GM23248 (cell line): ENCODE measurements around the gene ATXN7L1. TPM values are rescaled to one million over a fixed set of nuclear protein-coding genes. Genes with fewer than 3 reads are reported as not detected.

ENCODE experiments used
- DNase-seq: peaks from one replicate; pipeline ENCODE4 v3.0.0-alpha.2; 2015
- H2AFZ ChIP-seq: fragments of 200-600 bp; sonication (generic); 2 replicates; pipeline ENCODE4 v1.6.1; 2016; ENCODE audit warnings: antibody characterized with exemption
- H3F3A ChIP-seq: fragments of 200-600 bp; sonication (generic); 2 replicates; pipeline ENCODE4 v1.6.1; 2016; ENCODE audit warnings: mild to moderate bottlenecking, antibody characterized with exemption, mixed run types; ENCODE audit not compliant: insufficient read depth
- H3K27ac ChIP-seq: fragments of 200-600 bp; sonication (generic); 2 replicates; pipeline ENCODE4 v1.5.1; 2016; ENCODE audit warnings: mild to moderate bottlenecking
- H3K27me3 ChIP-seq: fragments of 200-600 bp; sonication (generic); replicated peaks from 2 replicates; pipeline ENCODE4 v1.6.1; 2016; ENCODE audit warnings: mild to moderate bottlenecking; ENCODE audit not compliant: insufficient read depth
- H3K36me3 ChIP-seq: fragments of 200-600 bp; sonication (generic); 2 replicates; pipeline ENCODE4 v1.6.1; 2016; ENCODE audit warnings: low read depth, mild to moderate bottlenecking
- H3K4me1 ChIP-seq: fragments of 200-600 bp; sonication (generic); 2 replicates; pipeline ENCODE4 v1.6.1; 2016; ENCODE audit warnings: mild to moderate bottlenecking; ENCODE audit not compliant: insufficient read depth
- H3K4me2 ChIP-seq: fragments of 200-600 bp; sonication (generic); one replicate; pipeline ENCODE4 v1.6.1; 2016; ENCODE audit warnings: mild to moderate bottlenecking; ENCODE audit not compliant: unreplicated experiment
- H3K4me3 ChIP-seq: fragments of 200-600 bp; sonication (generic); 2 replicates; pipeline ENCODE4 v1.5.1; 2016; ENCODE audit warnings: mild to moderate bottlenecking
- H3K79me2 ChIP-seq: fragments of 200-600 bp; sonication (generic); 2 replicates; pipeline ENCODE4 v1.6.1; 2016; ENCODE audit warnings: mild to moderate bottlenecking; ENCODE audit not compliant: insufficient read depth
- H3K9ac ChIP-seq: fragments of 200-600 bp; sonication (generic); 2 replicates; pipeline ENCODE4 v1.6.1; 2016; ENCODE audit warnings: mild to moderate bottlenecking
- H3K9me2 ChIP-seq: fragments of 200-600 bp; sonication (generic); 2 replicates; pipeline ENCODE4 v1.6.1; 2016; ENCODE audit warnings: mixed run types, mild to moderate bottlenecking, moderate library complexity; ENCODE audit not compliant: insufficient read depth
- H3K9me3 ChIP-seq: fragments of 200-600 bp; sonication (generic); one replicate; pipeline ENCODE4 v1.6.1; 2017; ENCODE audit warnings: low read depth
- H4K20me1 ChIP-seq: fragments of 200-600 bp; sonication (generic); 2 replicates; pipeline ENCODE4 v1.6.0; 2016; ENCODE audit not compliant: insufficient read depth
- EZH2 ChIP-seq: fragments of 200-600 bp; sonication (generic); IDR thresholded peaks from 2 replicates; pipeline ENCODE4 v1.6.1; 2018; ENCODE audit warnings: antibody characterized with exemption, mild to moderate bottlenecking; ENCODE audit not compliant: insufficient read depth, poor library complexity, severe bottlenecking
- EZH2phosphoT487 ChIP-seq: fragments of 200-600 bp; sonication (generic); IDR thresholded peaks from 2 replicates; pipeline ENCODE4 v1.6.1; 2018; ENCODE audit warnings: antibody characterized with exemption, moderate library complexity, mild to moderate bottlenecking, low read depth; ENCODE audit not compliant: insufficient read depth
- WGBS, 2 experiments: methylation state at CpG; one replicate each; pipeline ENCODE4 v1.1.6; 2015 to 2017; ENCODE audit warnings: low lambda C conversion rate in 2 of 2, low coverage in 1 of 2; ENCODE audit errors: missing lambda C conversion rate in 2 of 2; 5-methylcytosine and 5-hydroxymethylcytosine counted together
- in situ Hi-C: fragments of 300-500 bp; cut with MboI; formaldehyde crosslinking; loops from 2 replicates; pipeline ENCODE4 v1.15.0; 2020
- polyA plus RNA-seq: library from polyadenylated mRNA; unstranded; fragments of >200 nt; fragmentation: Nextera tagmentation; extraction: Ambion mirVana; gene quantifications from 2 replicates; pipeline ENCODE4 v1.2.1, GENCODE V29; 2016
- total RNA-seq: library from RNA; depleted of rRNA; stranded (reverse); fragments of >200 nt; shearing (Covaris generic); gene quantifications from 2 replicates; pipeline ENCODE4 v1.2.3, GENCODE V29; 2014; rRNA removed

ATXN7L1 gene, protein sequence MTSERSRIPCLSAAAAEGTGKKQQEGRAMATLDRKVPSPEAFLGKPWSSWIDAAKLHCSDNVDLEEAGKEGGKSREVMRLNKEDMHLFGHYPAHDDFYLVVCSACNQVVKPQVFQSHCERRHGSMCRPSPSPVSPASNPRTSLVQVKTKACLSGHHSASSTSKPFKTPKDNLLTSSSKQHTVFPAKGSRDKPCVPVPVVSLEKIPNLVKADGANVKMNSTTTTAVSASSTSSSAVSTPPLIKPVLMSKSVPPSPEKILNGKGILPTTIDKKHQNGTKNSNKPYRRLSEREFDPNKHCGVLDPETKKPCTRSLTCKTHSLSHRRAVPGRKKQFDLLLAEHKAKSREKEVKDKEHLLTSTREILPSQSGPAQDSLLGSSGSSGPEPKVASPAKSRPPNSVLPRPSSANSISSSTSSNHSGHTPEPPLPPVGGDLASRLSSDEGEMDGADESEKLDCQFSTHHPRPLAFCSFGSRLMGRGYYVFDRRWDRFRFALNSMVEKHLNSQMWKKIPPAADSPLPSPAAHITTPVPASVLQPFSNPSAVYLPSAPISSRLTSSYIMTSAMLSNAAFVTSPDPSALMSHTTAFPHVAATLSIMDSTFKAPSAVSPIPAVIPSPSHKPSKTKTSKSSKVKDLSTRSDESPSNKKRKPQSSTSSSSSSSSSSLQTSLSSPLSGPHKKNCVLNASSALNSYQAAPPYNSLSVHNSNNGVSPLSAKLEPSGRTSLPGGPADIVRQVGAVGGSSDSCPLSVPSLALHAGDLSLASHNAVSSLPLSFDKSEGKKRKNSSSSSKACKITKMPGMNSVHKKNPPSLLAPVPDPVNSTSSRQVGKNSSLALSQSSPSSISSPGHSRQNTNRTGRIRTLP
- total RNA-seq, result 3.4 and 3.7 TPM in 2 replicates
- polyA plus RNA-seq, result 4.5 and 4.9 TPM in 2 replicates

DNA sequence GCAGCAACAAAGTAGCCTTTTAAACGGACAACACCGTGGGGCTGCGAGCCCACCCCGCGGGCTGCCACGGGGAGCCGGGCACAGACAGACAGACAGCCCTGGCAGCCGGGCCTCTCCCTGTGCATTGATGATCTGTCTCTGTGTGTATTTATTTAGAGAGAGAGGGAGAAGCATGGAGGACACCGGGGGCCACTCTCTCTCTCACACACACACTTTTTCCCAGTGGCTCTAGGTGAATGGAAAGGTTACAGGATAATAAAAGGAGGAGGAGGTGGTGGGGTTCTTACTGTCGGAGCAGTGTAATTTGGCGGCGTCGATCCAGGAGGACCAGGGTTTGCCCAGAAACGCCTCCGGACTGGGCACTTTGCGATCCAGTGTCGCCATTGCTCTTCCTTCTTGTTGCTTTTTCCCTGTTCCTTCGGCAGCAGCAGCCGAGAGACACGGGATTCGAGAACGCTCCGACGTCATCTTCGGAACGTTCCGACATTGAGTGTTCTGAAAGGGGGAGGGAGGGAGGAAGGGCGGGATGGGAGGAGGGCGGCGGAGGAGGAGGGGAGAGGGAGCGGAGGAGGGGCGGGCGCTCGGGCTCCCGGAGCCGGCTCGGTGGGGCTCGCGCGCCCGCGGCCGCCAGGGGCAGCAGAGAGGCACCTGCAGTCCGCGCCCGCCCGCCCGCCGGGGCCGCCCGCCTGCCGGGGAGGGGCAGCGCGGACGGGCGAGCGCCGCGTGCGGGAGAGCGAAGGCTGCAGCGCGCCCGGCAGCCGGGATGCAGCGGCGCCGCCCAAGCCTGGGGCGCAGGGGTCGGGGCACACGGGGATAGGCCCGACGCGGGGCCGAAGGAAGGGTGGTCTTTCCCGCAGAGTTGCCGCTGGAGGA, at the start of gene ATXN7L1:
TSS of gene ATXN7L1 (minus strand) at position 509 of the 873 bp plus-strand sequence. CDS start at position 468, 41 bp downstream.
- no peaks in the 10 kb centered on the region for H3K9me2 ChIP-seq
- no peaks in the 10 kb centered on the region for H4K20me1 ChIP-seq
- WGBS, 2 experiments, result 1% methylated on average over 29 to 43 of the region's 77 CpGs
- in situ Hi-C loops, result no loop called here
- H3K27ac ChIP-seq, result peak within 1 kb of the TSS; percentile 88
- peak within 1 kb of the TSS; percentile 98 for H3K4me3 ChIP-seq
- no peaks in the 10 kb centered on the region for H3K9me3 ChIP-seq
- no peaks in the 10 kb centered on the region for H3F3A ChIP-seq
- peak within 1 kb of the TSS; percentile 97 for H2AFZ ChIP-seq
- H3K4me2 ChIP-seq, result peak within 1 kb of the TSS; percentile 98
- H3K79me2 ChIP-seq, result peaks cover 33% of the 10 kb centered on the region
- no peaks in the 10 kb centered on the region for H3K36me3 ChIP-seq
- TF ChIP-seq EZH2 (no peak), EZH2phosphoT487 (no peak)
- peak; percentile 99 for DNase-seq
- peaks cover 12% of the 10 kb centered on the region; the same call in 1 of the 2 replicates for H3K4me1 ChIP-seq
- H3K9ac ChIP-seq, result peak within 1 kb of the TSS; percentile 99
- no peaks in the 10 kb centered on the region for H3K27me3 ChIP-seq

- Histone ChIP-seq H3K9me2 (no peaks in the 10 kb centered on the region), H3K36me3 (no peaks in the 10 kb centered on the region), H3K79me2 (no peaks in the 10 kb centered on the region), H3K4me2 (no peak overlapping the region), H3K9ac (no peak overlapping the region), H3K27me3 (no peaks in the 10 kb centered on the region), H3K27ac (no peak overlapping the region), H2AFZ (no peak overlapping the region), H3K4me1 (peaks cover 7% of the 10 kb centered on the region; the same call in 1 of the 2 replicates), H3K4me3 (no peak overlapping the region), H4K20me1 (no peaks in the 10 kb centered on the region), H3K9me3 (no peaks in the 10 kb centered on the region), H3F3A (peaks cover 2% of the 10 kb centered on the region; the same call in 1 of the 2 replicates)
- WGBS, 2 experiments, result 53 to 54% methylated on average over 3 of the region's 3 CpGs
- in situ Hi-C loops, result no loop called here
- TF ChIP-seq EZH2, result no peak
- DNase-seq, result no peak
These were observed 49.7 kb upstream of the ATXN7L1 start for GRCh38 chr7:105926131-105926530.

DNA sequence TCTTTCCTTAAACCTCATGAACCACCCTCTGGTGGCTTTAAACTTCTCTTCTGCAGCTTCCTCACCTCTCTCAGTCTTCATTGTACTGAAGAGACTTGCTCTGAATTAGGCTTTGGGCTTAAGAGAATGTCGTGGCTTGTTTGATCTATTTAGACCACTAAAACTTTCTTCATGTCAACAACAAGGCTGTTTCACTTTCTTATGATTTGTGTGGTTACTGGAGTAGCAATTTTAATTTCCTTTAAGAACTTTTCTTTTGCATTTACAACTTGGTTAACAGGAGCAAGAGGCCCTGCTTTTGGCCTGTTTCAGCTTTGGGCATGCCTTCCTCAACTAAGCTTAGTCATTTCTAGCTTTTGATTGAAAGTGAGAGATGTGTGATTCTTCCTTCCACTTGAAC, 48.5 kb upstream of the ATXN7L1 start:
- Histone ChIP-seq H3K4me3 (no peak overlapping the region), H3K4me1 (peaks cover 7% of the 10 kb centered on the region), H3K36me3 (no peaks in the 10 kb centered on the region), H3K27me3 (no peaks in the 10 kb centered on the region), H3K9ac (no peak overlapping the region), H2AFZ (no peak overlapping the region), H3K27ac (no peak overlapping the region), H3K9me3 (no peaks in the 10 kb centered on the region), H3K9me2 (no peaks in the 10 kb centered on the region), H3F3A (no peaks in the 10 kb centered on the region), H4K20me1 (no peaks in the 10 kb centered on the region), H3K79me2 (no peaks in the 10 kb centered on the region), H3K4me2 (no peak overlapping the region)
- no peak for TF ChIP-seq EZH2
- TF ChIP-seq EZH2phosphoT487, result no peak
- DNase-seq, result no peak
- 93 to 96% methylated on average over 1 of the region's 1 CpG for WGBS, 2 experiments
- in situ Hi-C loops, result no loop called here

DNA sequence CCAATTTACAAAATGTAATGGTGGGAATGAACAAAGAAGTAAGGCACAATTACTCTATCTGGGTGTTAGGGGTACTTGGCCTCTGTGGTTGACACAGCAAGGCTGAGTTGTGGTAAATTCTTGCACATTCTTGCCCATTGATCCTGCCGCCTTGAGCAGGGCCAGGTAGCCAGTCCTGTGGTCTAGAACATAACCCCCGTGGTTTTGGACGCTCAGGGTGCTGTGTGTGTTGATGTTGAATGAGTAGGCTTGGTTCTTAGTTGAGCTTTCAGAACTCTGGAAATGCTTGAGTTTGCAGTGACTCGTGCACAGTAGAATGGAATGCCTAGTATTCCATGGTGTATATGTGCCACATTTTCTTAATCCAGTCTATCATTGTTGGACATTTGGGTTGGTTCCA, 44.4 kb upstream of the ATXN7L1 start:
- no peak for TF ChIP-seq EZH2
- no peak for TF ChIP-seq EZH2phosphoT487
- no peak overlapping the region for H3K27ac ChIP-seq
- WGBS, 2 experiments, result 83 to 86% methylated on average over 4 of the region's 4 CpGs
- no peaks in the 10 kb centered on the region for H3K36me3 ChIP-seq
- no peak overlapping the region for H3K4me2 ChIP-seq
- H4K20me1 ChIP-seq, result no peaks in the 10 kb centered on the region
- in situ Hi-C loops, result no loop called here
- H3K9me2 ChIP-seq, result no peaks in the 10 kb centered on the region
- no peak overlapping the region for H3K9ac ChIP-seq
- H3K4me3 ChIP-seq, result no peak overlapping the region
- H2AFZ ChIP-seq, result no peak overlapping the region
- no peaks in the 10 kb centered on the region for H3K79me2 ChIP-seq
- H3K4me1 ChIP-seq, result peaks cover 15% of the 10 kb centered on the region
- H3K9me3 ChIP-seq, result no peaks in the 10 kb centered on the region
- no peaks in the 10 kb centered on the region for H3K27me3 ChIP-seq
- no peaks in the 10 kb centered on the region for H3F3A ChIP-seq
- DNase-seq, result peak; percentile 24
